Measurements from ENCODE around the gene CNTRL.

The CNTRL gene

DNA sequence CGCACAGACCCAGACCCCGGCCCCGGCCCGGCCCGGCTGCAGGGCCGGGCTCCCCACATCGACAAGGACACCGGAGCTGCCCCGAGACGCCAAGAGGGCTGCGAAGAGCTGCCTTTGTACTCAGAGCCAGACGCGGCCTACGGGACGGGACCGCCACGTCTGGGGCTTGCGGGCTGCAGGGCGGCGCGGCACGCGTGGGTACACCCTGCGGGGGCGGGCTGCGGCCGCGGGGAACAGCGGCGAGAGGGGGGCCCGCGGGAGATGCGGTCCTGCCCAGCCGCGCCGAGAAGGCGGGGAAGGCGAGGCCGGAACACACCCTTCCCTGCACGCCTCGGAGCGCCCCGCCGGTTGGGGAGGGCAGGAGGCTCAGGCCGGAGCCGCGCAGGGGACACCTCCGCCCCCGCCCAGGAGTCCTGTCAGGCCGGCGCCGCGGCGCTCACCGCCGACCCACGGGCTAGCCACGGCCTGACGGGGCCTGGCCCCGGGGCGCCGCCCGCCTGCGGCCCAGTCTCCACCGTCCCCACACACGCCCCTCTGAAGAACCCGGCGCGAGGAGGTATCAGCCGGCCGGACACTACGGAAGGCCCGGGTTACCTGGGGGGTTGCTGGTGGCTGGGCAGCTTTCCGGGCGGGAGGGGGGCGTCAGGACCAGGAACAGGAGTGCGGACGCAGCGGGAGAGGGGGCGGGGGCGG is 126.4 kb downstream of the CNTRL start:
- DNase-seq (ENCODE audit: low read depth in 2 of 2, low spot score in 1 of 2): peak in 1 of 2 donors; percentile 27

DNA sequence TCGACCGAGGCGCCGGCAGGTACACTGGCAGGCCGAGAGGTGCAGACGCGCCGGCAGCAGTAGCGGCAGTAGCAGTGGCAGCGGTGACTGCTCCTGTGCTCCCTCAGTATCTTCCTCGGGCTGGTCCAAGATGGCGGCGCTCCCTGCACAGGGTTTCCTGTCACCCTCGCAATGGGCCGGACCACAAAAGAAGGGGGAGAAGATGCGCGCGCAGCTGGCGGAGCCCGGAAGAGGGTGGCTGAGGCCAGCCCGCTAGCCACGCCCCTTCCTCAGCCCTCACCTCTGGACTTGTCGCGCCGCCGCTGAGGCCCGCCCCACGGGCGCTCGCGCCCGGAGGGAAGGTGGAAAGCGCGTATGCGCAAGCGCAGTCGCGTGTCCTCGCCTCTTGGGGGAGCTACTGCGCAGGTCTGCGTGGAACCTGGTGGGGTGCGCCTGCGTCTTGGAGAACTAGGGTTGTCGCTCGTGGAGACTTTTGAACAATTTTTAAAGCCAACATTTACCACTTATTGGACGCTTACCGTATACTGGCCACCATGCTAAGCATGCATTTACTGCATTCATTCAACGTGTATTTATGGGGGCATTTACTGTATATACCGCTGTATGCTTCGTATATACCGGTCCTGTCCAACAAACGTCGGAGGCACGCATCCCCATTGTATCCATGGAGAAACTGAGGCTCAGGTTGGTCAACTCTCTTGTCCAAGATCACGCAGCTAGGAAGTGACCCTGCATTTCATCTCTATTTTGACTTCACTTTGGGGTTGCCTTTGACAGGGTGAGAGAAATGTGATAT is 127.2 kb downstream of the CNTRL start, which contains the start of gene RAB14:
TSS of gene RAB14 (minus strand) at position 132 of the 796 bp plus-strand sequence. CDS start 8,457 bp downstream, outside the sequence.
- peak; percentile 100 for DNase-seq (ENCODE audit: low read depth in 2 of 2, low spot score in 1 of 2)

DNA sequence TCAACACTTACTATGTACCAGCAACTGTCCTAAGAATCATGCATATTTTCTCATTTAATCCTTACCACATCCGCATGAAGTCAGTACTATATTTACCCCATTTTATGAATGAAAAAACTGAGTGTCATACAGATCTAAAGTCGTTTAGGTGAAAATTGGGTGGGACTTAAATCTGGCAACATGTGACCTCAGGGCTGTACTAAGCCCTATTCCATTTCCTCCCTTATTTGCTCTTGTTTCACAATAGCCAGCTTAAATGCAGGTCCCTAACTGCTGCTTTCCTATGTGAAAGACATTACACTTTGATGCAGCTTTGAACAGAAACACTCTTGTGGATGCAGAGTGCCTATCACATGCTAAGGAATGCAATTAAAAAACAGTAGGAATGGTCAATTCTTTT is 129.4 kb downstream of the CNTRL start:
- no peak for DNase-seq (ENCODE audit: low read depth in 2 of 2, low spot score in 1 of 2)

DNA sequence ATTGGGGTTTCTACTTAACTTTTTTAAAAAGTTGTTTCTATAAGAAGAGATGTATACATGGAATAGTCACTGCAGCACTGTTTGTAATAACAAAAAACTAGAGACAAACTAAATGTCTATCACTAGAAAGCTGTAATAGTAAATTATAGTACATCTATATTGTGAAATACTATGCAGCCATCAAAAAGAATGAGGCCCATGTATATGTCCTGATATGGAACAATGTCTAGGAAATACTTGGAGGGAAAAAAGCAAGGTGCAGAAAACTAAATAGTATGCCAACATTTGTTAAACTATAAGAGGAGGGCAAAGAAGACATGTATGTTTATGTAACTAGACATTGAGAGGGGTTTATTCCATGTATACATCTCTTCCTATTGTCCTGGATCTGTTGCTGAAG is 129.9 kb downstream of the CNTRL start:
- no peak for DNase-seq (ENCODE audit: low read depth in 2 of 2, low spot score in 1 of 2)

DNA sequence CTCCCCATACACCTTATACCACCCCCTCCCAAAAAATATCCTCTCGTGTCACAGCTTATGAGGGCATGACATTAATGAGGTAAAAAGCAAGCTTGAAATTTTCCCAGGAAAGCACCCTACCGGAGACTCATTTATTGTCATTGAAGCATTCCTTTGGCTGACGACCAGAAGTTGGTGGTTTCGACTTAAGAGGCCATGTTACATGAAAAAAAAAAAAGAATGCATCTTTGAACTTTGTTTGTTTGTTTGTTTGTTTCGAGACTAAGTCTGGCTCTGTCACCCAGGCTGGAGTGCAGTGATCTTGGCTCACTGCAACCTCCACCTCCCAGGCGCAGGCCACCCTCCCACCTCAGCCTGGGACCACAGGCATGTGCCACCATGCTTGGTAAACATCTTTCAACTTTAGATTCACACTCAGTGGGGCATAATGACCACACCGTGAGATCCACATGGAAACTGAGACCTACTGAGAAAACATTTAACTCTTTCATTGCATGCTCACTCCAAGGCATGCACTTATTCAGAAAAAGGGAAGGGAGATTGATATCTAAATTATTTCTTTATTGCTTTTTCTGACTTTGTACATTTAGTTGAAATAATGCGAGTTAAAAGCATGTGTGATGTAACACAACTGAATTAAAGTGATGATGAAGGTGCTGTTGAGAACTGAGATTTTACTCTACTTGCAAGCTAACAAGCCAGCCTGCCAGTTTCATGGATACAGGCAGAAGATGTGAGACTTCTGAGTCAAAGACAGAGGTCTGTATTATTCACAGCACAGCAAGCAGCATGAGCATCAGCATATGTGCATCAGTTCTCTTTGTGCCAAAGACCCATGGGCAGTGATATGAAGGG is 132.0 kb downstream of the CNTRL start:
- no peak for DNase-seq (ENCODE audit: low read depth in 2 of 2, low spot score in 1 of 2)

DNA sequence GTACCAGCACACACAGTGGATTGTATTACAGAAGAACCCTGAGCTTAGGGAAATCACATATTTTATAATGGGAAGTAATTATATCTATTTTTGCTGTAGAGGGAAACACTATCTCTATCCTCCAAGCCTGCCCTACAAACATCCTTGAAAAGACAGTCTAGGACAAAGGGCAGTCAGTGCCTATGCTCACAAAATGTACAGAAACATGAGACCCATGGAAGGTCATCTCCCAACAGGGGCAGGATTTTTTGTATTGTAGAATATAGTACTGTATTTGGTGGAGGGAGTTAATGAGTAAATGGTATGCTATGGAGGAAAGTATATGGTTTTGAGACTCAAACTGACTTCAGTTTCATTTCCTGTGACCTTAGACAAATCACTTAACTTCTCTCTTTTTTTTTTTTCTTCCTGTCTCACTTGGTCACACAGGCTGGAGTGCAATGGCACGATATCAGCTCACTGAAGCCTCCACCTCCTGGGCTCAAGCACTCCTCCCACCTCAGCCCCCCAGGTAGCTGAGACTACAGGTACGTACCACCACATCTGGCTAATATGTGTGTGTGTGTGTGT is 132.7 kb downstream of the CNTRL start:
- no peak for DNase-seq (ENCODE audit: low read depth in 2 of 2, low spot score in 1 of 2)

DNA sequence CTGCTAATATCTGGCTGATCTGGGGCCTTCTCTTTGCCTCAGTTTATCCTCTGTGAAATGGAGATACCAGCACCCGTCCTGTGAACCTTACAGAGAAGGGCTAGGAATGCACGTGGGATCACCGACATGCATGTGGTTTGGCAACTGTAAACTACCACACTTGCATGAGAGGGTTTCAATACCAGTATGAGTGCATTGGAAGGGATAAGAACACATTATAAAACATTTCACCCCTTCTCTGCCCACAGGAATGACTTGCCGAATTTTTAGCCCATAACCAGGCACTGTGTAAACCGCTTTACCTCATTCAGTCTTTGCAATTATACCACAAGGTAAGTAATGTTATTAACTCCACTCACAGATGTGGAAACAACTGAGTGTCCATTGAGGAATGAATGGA is 135.8 kb downstream of the CNTRL start:
- no peak for DNase-seq (ENCODE audit: low read depth in 2 of 2, low spot score in 1 of 2)

DNA sequence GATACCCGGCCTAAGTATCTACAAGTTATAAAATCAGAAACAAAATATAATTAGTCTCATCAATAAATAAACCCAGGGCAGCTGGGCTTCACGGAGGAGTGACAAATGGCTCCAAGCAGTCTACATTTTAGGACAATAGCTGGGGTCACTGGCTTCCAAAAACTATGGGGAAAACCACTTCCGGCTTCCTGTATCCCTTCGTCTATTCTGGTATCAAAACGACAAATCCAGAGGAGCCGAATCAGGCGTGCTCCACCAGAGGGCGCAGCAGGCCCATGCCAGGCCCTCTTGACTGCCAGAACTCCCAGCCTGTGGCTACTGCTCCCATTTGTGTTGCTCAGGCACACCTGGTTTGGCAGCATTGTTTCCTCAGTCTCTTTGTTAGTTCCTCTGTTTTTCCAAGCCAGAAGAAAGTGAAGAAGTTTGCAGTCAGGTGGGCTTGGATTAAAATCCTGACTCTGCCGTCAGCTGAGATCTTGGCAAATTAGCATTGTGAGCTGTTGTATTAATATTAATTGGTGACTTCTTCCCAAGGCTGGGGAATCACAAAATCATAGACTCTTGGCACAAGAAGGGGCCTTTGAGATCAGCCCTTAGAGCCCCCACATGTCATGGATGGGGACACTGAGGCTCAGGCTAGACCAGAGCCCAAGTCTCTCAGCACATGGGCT is 138.5 kb downstream of the CNTRL start:
- DNase-seq (ENCODE audit: low read depth in 2 of 2, low spot score in 1 of 2): peak; percentile 5 to 27

DNA sequence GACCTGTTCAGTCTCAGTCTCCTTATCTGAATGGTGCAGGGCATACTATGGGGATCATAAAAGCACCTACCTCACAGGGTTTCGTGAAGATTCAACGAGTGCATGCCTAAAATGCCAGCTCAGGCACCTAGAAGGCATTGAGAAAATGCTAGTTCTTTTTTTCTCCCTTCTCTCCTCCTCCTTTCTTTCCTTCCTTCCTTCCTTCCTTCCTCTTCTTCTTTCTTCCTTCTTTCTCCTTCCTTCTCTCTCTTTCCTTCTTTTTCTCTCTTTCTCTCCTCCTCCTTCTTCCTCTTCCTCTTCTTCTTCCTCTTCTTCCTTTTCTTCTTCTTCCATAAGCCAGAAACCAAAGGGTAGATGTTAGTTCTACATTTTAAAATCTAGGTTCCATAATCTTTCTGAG is 139.2 kb downstream of the CNTRL start:
- no peak for DNase-seq (ENCODE audit: low read depth in 2 of 2, low spot score in 1 of 2)

DNA sequence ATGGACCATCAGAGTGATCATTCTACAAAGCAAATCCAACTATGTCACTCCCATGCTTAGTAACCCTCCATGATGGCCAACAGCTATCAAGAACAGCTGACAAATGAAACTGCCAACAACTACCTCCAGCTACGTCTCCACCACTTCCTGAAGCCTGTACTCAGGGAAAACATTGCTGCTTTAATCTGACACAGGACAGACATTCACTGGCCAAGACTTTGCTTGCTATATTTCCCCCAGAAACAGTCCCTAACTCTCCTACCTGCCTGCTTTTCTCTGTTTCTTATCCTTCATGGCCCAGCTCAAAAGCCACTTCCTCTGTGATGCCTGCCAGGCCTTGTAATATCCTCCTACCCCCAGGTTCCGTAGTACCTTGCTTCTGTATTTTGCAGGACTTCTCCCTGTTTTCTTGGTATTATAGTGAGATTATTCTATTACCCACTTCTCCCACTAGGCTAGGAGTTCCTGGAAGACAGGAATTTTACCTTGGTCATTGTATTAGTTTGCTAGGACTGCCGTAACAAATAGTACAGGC is 141.6 kb downstream of the CNTRL start:
- no peak for DNase-seq (ENCODE audit: low read depth in 2 of 2, low spot score in 1 of 2)

DNA sequence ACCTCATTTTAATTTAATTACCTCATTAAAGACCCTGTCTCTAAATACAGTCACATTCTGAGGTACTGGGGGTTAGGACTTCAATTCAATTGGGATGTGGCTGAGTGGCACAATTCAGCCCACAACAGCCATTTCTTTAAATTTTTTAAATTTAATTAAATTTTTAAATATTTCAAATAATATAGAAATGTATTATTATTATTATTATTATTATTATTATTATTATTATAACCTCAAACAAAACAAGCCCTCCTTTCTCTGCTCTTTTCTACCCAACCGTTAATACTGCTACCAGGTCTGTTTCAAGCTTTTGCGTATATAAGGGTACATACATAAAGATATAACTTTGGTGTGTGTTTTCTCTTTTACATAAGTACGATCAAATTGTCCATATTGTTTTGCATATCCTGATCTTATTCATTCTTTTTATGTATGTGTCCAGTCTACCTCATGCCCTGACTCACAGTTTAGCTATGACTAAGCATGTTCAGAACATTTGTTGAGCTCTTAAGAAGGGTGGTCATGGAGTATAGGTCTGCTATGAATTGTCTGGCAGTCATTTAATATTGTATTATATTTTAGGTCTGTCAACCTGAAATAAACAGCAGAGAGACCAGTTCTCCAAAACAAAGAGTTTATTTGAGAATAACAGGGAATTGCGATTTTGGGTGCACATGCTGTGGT is 143.0 kb downstream of the CNTRL start:
- no peak for DNase-seq (ENCODE audit: low read depth in 2 of 2, low spot score in 1 of 2)

DNA sequence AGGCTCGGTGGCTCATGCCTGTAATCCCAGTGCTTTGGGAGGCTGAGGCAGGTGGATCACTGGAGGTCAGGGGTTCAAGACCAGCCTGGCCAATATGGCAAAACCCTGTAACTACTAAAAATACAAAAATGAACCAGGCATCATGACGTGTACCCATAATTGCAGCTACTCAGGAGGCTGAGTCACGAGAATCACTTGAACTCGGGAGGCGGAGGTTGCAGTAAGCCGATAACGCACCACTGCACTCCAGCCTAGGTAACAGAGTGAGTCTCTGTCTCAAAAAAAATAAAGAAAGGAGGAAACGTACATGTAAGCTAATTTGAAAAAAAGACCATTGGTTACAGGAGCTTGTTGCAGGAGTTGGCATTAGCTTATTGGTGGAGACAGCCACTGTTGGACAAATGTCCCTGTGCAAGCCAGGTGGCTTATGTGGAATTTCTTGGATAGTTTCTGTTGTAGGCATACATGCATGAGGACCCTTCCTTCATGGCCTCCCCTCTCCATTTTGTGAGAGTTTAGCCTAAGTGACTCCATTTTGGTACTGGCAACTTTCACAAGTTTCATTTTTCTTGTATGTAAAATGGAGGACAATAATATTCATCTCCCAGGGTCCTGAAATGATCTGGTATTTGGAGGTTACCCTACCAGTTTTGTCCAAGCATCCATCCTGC is 143.7 kb downstream of the CNTRL start:
- DNase-seq (ENCODE audit: low read depth in 2 of 2, low spot score in 1 of 2): no peak

DNA sequence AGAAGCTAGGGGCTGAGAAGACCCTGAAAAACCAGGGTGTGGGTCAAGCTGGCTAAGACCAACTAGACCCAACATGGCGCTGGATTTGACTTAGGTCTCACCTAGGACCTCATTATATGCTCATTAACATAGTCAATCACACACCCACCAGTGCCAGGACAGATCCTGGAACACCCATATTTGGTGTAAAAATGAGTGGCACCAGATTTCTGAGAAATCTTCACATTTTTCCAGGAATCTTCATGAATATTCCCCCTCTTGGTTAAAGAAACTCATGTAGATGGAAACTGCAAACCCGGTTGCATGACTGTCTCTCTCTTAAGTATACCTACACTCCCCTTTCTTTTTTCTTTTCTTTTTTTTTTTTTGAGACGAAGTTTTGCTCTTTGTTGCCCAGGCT is 144.8 kb downstream of the CNTRL start:
- DNase-seq (ENCODE audit: low read depth in 2 of 2, low spot score in 1 of 2): no peak

DNA sequence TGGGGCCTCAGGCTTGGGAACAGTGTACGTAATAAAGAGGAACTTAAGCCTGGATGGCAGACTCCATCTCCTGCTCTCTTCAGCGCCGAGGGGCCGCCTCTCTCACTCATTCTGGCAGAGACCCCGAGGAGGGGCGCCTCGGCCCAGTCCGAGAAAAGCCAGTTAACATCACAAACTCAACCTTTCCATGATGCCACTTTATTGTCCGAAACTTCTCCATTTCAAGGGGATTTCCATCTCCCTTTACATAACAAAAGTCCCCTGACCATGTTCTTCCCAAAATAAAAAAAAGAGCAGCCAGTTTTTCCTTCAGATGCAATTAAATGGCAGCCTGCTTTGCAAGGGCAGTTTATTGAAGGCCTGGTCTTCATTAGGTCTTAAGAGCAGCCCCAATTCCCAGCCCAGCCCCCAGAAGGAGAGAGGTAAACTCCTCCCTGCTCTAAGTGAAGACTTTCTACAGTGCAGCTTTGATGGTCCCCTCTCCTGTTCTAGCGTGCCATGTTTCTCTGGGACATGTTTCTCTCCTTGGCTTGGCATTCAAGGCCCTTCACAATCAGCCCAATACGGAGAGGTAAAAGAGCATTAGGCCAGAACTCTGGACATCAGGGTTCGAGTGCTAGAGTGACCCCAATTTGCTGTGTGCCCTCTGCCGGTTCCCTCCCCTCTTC is 146.4 kb downstream of the CNTRL start:
- no peak for DNase-seq (ENCODE audit: low read depth in 2 of 2, low spot score in 1 of 2)

DNA sequence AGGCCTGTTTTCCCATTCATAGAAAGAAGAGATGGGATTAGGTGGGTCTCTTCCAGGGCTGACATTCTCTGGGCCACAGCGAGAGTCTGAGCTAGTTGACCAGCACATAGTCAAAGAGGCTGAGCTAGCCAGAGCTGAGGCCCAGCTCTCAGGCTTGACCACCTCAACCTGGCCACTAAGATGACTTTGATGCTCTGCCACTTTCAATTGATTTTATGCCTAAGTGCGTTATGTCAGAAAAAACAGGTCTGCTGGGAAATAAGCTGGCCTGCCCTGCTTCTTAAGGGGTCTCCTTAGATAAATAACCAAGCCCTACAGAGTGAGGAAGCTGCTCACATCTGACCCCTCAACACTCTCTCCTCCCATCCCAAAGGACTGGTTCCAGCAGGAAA is 146.9 kb downstream of the CNTRL start:
- DNase-seq (ENCODE audit: low read depth in 2 of 2, low spot score in 1 of 2): no peak

DNA sequence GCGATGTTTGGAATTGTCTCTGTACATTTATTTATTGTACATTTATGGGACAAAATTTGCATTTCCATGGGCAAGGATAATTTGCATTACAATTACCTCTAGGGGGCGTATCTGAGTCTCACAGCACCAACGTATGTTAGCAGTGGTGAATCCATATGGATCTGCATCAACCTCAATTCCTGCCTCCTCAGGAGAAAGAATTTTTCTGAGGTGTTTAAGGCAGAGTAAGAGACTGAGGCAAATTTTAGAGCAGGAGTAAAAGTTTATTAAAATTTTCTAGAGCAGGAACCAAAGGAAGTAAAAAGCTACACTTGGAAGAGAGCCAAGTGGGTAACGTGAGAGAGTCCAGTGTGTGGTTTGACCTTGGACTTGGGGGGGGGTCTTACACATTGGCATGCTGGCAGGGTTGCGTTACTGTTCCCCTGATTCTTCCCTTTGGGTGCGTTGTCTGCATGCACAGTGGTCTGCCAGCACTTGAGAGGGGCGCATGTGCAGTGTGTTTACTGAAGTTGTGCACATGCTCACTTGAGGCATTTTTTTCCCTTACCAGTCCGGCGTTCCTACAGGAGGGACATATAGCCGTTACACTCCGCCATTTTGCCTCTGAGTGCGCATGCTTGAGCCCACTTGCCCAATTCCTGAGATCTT is 147.9 kb downstream of the CNTRL start:
- DNase-seq (ENCODE audit: low read depth in 2 of 2, low spot score in 1 of 2): no peak

DNA sequence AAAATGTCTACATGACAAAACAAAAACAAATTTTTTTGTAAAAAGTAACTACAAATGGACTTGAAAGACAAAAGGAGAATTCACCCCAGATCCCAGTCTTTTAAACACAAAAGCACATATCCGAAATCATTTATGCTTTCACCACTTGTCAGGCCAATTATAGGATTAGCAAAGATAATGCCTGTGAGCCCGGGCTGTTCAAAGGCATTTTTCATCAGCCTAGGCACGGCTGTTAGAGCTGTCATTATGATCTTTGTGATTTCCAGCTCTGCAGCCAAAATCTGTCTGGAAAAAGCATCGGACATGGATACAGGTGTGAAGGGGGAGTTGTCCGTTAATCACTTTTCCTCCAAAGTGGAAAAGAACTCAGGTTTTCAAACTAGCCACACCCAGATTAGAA is 150.5 kb downstream of the CNTRL start:
- DNase-seq (ENCODE audit: low read depth in 2 of 2, low spot score in 1 of 2): no peak

DNA sequence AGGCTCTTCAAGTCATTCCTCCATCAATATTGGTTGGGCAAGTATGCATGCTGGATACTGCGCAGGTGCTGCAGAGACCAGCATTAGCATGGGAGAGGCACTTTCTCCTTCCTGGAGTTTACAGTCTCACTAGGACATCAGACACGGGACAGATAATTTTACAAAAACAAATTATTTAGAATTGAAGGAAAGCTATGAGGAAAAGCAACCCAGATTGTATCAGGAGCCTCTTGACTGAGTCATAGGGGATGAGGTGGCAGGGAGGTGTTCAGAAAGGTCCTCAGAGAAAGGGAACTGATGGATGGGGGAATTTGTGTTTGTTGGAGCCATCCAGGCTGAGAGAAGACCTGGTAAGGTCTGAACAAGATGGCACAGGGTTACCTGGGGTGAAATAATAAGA is 151.4 kb downstream of the CNTRL start:
- DNase-seq (ENCODE audit: low read depth in 2 of 2, low spot score in 1 of 2): no peak

All from stimulated activated CD8-positive, alpha-beta memory T cell treated with anti-CD3 and anti-CD28 coated beads, Interleukin-4, amount 100 ng/mL, for 4 hours (primary cell).